Effector CD8-positive, alpha-beta T cell (primary cell): ENCODE measurements around the gene PITPNM2.

Experiments
- DNase-seq: peaks from one replicate; lab custom pipeline; 2025; lab: John Stamatoyannopoulos, UW
- total RNA-seq, 4 experiments: gene quantifications; one replicate each; lab custom pipeline; 2026; lab: John Stamatoyannopoulos, UW

The PITPNM2 gene
- total RNA-seq, result 9.4 to 26.1 (median 14.3) reads per million in 4 experiments

DNA sequence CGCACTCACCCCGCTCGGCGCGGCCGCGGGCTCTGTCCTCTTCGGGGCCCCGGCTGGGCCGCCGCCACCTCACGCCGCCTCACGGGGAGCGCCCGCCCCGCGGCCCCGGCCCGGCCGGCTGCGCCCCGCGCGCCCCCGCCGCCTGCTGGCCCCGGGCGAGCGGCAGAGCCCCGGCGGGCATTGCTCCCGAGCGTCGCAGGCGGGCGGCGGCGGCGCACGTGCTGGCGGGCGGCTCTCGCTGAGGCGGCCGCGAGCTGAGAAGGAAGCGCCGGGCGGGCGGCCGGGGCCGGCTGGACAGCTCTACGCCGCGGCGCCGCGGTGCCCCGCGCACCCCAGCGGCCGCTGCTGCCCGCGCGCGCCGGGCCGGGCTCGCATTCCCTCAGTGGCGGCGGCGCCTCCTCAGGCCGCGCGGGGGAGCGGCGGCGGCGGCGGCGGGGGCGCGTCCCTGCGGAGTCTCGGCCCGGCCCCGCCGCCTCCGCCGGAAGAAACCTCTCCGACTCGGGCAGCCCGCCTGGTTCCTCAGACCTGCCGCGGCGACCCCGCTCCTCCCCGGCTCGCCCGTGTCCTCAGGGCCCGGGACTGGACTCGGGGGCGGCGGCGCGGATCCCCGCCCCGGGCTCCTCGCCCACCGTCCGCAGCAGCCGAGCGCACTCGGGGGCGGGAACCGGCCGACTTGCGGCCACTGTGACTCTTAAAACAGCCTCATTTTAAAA is at the start of gene PITPNM2:
PITPNM2 (minus strand) TSS at position 347 of the 713 bp plus-strand sequence. CDS start 116,500 bp downstream, outside the sequence.
- peak; percentile 29 for DNase-seq

DNA sequence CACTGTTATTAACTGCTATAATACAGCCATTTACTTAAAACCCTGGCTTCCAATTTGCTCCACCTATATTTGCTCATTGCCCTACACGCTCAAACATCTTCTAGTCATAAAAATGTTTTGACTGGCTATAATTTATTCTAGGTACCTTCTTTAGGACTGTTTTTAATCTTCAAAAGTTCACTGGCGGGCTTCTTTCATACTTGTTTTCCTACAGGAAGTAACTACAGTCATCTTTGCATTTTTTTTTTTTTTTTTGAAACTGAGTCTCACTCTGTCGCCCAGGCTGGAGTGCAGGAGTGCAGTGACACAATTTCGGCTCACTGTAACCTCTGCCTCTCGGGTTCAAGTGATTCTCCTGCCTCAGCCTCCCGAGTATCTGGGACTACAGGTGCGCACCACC is 49.5 kb upstream of the PITPNM2 start:
- no peak for DNase-seq

DNA sequence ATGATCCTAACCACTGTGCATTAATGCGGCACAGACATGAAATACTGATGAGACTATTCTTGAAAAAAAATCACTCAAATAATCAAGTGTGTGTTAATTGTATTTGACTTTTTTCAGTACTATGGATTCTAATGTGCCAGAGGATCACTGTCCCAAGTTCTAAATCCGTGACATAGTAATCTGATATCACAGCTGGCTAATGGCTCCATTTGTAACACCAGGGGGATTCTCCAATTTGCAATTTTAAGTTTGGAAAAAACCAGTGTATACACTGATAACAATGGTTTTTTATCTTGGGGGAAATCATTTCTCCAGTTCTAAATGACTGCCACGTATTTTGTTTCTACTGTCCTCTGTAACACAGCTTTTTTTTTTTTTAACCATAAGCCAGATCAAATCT is 49.0 kb upstream of the PITPNM2 start:
- DNase-seq, result no peak

DNA sequence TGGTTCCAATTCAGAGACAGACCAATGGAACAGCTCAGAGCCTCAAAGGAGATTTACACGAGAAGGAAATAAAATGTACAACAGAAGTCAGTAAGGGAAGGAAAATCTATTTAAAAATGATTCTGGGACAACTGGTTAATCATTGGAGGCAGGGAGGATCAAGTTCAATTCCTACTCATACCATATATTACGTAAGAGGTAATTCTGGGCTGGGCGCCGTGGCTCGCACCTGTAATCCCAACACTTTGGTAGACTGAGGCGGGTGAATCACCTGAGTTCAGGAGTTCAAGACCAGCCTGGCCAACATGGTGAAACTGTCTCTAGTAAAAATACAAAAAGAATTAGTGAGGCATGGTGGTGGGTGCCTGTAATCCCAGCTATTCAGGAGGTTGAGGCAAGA is 36.7 kb upstream of the PITPNM2 start:
- no peak for DNase-seq

DNA sequence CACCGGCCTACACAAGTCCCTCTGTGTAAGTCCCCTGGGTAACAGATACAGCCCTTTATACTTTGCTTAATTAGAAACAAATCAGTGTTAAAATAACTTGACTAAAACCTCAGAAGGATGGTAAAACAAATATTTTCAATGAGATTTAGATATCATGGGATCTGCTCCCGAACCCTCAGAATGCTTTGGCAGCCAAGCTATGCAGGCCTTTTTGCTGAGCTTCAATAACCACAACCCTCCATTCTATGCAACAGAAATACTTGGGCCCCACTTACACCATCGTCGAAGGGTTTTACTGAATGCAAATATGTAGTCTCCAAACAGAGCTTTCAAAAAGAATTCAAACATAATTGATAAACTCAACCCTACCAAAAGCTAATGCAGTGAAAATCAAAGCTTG is 29.3 kb upstream of the PITPNM2 start:
- no peak for DNase-seq

DNA sequence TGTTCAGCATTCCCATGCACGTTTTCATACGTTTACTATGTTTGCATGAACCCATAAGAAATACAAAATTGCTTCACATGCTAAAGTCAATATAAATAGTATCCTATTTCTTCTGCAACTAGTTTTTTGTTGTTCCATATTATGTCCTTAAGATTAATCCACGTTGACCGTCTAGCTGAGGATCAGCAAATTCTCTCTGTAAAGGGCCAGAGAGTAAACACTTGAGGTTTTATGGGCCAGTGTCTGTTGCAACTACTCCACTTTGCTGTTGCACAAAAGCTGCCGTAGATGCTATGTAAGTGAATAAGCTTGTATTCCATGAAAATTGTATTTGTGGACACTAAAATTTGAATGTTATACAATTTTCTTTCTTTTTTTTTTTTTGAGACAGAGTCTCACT is 21.1 kb upstream of the PITPNM2 start:
- DNase-seq, result no peak

DNA sequence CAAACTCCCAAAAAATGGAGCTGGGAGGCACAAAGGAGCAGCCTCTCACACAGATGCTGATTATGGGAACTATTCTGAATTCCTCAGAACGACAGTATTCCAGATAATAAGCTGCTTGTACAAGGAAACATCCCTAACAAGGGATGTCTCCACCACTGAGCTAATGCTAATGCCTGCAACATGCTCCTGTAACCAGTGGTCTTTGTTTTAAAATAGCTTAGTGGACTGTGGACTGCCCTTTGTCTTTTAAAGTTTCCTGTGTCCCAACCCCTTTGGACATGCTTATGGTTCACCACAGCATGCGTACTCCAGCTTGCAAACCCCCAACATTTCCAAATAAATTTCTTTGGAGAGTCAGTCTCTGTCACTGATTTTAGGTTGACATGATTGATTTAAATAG is 16.4 kb upstream of the PITPNM2 start:
- no peak for DNase-seq

DNA sequence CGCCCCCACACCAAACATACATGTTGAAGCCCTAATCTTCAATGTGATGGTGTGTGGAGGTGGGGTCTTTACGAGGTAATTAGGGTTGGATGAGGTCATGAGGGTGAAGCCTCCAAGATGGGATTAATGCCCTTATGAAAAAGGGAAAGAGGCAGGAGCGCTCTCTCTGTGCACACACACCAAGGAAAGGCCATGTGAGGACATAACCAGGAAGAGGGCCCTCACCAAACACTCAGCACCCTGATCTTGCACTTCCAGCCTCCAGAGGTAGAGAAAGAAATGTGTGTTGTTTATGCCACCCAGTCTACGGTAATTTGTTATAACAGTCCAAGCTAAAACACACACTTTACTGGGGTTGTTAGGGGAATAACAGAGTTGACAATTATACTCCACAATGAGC is 14.6 kb upstream of the PITPNM2 start:
- no peak for DNase-seq

DNA sequence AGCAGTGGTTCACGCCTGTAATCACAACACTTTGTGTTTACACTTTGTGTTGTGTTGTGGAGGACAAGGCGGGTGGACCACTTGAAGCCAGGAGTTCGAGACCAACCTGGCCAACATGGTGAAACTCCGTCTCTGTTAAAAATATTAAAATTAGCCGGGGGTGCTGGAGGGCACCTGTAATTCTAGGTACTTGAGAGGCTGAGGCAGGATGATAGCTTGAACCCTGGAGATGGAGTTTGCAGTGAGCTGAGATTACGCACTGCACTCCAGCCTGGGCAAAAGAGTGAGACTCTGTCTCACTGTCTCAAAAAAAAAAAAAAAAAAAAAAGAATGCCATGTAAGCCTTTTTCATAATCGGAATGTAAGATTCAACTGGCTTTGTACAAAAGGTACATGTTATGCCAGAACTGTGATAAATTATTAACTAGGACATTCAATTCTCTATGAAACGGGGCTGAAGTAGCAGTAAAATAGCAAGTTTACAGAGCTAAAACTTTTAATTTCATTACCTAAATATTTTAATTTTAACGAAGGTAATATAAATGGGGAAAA is 13.9 kb upstream of the PITPNM2 start:
- no peak for DNase-seq

DNA sequence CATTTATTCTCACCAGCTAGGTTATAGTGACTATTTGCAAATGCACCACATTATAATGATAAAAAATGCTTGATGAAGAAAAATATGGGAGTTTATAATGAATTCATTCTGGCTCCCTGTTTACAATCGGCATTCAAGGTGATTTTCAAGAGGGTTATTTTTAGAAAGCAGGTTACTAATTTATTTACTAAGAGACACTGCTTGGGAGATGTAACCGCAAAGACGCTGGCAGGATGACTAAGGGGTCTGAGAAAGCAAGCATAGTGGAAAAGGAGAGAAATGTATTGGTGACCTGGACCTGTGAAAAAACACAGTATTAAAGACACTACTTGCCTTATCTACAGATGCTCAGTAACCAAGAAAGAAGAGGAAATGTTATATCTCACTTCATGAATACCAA is 13.3 kb upstream of the PITPNM2 start:
- no peak for DNase-seq

DNA sequence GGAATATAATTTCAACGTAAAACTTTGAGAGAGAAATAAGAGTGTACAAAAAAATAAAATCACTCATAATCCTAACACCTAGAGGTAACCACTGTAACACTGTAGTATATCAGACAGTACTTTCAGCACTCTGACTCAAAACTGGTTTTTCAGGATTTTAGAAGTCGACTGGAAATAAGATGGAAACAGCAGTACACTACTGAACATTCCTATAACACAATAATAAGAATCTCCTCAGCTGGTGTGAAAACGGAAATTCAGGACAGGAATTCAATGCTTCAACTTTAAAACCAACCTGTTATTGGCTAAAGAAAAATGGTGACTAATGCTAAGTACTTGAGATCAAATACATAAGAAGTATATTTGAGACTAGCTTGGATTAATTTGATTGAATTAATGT is 12.3 kb upstream of the PITPNM2 start:
- no peak for DNase-seq

DNA sequence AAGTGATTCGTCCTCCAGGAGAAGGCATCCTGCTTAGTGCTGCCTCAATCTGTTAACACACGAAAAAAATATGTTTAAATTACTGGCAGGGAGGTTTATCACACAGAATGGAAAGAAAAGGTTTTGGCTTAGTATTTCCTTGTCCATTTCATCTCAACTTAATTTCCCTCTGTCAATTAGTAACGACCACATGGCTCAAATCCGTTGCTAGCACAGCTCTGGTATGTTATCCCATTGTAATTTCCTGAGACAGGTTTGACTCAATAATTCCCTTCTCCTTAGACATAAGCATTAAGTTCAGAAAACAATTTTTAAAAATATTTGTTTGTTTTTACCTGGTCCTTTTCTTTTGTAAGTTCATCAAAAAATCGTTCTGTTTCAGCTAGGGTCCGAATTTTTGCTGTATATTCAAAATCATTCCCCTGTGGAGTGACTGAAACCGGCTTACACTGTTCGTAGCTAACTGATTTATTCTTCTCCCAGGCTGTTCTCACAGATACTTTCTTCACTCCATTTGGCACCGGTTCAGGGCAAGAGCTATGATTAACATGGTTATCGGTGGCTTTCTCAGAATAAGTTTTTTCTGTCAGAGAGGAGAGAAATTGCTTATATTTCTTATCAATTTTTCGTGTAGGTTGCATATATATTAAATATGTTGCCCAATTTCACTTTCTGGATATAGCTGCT is 10.1 kb upstream of the PITPNM2 start:
- no peak for DNase-seq

DNA sequence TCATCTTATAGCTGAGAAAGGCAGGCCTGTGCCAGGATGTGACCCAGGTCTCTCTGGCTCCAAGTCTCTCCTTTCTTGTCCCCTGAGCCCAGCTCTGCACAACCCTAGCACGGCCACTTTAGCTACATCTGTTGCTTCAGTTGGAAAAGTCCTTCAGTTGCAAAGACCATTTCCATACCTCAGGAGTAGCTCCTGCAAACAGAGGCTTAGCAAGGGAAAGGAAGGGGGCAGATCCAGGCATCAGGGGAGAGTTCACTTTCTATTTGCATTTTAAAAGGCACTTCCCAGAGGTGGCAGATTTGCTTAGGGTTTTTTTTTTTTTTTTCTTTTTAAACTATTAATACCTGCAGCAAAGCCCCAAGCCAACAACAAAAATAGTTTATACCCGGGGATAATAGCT is 3.0 kb upstream of the PITPNM2 start:
- DNase-seq, result no peak

DNA sequence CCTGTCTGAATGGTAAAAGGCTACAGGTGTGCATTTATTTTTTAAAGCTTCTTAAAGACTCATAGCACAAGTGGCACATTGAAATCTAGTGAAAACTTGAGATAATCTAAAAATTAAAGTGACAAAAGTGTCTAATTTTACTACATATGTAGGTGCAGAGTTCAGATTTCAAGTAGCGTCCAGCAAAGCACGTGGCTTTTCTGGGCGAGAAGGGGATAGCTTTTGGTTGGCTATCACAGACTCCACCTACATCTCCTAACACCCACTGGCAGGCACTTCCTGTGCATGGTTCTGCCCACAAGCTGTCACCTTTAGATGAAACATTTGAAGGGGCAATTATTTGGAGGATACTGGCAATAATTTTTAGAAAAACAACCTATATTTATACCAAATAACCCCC is 1.9 kb upstream of the PITPNM2 start:
- DNase-seq, result no peak

DNA sequence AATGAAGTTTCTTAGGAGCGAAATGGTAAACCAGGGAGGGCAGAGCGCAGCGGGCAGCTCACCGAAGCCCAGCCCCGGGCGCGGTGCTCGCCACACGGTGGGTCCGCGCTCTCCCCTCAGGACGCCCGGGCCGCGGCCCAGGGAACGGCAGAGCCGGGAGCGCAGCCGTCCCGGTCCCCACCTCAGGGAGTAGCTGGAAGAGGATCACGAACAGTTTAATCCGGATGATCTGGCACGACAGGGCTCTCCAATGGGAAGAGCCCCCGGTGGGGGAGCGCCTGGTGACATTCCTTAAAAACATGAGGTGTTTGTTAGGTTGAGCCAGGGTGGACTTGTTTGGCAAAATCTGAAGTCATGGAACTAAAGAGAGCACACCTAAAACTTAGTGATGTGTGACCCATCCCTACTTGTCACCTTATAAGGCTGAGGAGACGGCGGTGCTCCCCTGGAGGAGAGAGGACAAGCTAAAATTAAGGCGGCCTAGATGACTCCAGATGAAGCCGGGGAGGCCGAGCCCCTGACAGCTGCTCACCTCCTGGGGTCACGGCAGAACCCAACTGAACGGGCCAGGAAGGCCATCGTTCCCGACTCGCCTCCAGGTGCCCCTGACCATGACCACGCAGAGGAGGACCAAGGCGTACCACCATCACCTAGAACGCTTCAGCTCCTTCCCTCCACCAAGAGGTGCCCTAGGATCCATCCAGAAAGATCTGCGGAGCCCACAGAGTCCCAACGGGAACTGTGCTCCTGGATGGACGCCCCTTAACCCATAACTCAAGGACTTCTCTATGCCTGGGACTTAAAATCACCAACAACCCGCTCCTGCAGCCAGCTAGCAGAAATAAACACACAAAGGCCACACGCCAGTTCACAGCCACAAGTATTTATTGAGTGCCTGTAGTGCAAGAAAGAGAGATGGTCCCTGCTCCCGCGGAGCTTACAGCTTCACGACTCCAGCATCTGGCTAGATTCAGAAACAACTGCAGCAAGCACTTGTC is 866 bp upstream of the PITPNM2 start:
- DNase-seq, result no peak

DNA sequence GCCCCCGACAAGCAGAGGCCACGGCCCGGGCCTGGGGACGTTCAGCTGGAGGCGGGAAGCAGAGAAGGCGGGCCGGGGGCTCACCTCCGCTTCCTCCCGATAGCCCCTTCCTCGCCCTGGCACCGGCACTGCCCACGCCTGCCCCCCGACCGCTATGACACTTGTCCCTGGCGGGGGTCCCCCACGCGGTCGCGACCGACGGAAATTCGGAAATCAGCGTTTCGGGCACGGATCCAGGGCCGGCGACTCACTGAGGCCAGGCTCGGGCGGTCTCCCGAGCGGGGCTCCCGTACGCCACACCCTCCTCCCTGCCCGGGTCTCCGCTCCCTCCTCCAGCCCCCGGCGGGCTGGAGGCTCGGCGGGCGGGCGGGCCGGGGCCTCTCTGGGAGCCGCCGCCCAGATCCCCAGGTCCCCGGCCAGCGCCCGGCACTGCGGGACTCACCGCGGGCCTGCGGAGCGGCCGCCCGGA is 581 bp downstream of the PITPNM2 start:
- DNase-seq, result no peak

DNA sequence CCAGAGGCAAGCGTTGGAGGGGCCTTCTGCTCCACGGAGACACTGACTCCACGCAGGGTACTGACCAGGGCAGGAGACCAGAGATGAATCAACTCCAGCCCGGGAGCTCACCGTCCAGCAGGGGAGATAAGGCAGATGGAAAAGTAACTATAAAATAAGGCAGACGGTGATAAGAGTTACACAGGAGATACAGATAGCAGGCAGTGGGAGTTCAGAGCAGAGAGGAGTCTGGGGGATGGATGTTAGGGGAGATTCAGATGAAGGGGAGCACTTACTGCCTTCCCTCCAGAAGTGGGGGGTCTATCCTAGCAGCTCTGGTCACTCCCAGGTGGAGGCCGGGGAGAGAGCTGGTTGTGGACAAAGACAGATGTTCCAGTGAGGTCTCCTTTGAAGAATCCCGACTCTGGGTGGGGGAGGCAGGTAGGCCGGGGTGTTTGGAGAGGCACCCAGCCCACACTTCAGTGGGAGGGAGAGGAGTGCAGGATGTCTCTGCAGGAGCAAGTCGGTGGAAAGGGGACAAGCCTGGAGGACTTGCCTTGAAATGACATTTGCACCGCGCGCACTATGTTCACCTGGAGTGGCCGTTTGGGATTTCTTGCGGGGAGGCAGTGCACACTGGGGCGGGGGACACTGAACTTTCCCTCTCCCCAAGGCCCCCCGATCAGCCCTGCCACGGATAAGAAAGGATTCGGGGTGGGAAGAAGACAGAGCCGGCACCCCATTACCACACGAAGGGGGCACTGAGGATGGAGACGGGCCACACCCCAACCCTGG is 1.2 kb downstream of the PITPNM2 start:
- DNase-seq, result no peak

DNA sequence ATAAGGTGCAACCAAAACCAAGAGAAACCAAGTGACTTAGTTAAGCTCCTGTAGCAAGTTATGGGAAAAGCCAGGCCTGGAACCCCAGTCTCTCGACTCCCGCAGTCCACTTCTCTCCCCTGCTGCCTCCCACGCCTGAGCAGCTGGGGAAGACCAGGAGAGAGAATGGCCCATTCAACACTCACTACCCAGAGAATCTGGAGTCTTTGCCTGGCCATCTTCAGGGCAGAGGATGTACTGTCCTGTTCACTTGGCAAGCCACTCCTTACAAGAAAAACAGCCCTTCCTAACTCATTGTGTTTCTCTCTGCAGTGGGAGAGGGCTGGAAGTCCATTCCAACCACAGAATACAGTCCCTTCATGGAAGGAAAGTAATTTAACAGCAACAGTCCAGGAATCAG is 1.8 kb downstream of the PITPNM2 start:
- DNase-seq, result no peak

DNA sequence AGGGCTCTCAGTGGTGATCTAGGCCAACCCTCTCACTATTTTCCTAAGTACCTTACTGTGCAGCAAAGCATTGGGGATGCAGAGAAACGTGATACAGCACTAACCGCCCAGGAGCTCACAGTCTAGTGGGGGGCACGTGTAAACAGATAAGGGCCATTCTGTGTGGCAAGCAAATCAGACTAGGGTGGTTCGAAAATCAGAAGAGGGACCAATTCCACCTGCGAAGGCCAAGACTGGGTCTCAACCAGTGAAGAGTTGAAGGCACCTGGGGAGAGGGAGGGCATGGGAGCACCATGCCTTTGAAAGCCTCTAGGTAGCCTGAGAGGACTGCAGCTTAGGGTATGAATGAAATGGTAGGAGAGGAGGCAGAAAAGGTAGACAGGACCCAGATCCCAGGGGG is 2.2 kb downstream of the PITPNM2 start:
- DNase-seq, result no peak

DNA sequence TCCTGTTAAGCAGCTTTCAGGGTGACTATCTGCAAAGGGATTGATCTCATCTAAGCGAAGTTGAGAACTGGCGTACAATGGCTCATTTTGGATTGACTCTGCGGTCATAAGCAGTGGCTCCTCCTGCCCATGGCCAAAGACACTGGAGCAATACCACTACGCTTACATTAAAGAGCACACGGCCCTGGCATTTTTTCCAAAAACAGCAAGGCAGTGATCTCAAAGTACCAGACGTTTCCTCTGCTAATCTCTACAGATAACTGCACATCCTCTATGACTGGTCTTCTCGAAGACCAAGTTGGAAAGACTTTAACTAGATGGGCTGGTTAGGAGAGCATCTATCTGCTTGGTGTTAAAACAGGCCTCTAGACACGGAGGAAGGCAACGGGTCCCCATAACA is 2.7 kb downstream of the PITPNM2 start:
- no peak for DNase-seq

DNA sequence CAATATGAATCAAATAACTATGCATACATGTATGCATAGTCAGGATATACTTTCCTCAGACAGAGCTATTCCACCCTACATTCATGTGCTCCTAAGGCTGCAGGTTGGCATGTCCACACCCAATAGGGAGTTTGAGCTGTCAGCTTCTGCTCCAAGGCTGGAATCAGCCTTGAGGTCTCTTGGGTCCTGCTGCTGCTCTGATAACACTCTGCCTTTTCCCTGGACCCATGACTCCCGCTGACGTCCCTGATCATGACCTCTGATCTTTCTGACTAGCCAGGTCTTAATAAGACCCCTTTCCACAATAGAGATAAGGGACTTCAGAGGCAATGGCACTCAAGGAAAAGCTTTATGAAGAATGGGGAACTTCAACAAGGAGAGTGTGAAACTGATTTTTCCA is 5.7 kb downstream of the PITPNM2 start:
- DNase-seq, result no peak
